SK-N-SH (cell line): ENCODE measurements around the gene SLC24A4. TPM values are rescaled to one million over a fixed set of nuclear protein-coding genes. Genes with fewer than 3 reads are reported as not detected.

ENCODE experiments used
- CTCF ChIA-PET: fragments of 300-600, 350-600 bp; formaldehyde crosslinking; extraction: SDS; loops from one replicate; lab custom pipeline; 2021; lab: Yijun Ruan, JAX
- POLR2A ChIA-PET: fragments of 350-600 bp; sonication (Branson Sonifier 250); formaldehyde crosslinking; extraction: SDS; loops from one replicate; lab custom pipeline; 2020; ENCODE audit warnings: antibody characterized with exemption, inconsistent platforms; lab: Yijun Ruan, JAX
- DNase-seq: peaks from one replicate; pipeline ENCODE4 v3.0.0; 2012
- H2AFZ ChIP-seq: fragments of 200-600 bp; sonication (generic); 2 replicates; pipeline ENCODE4 v1.8.1; 2016; ENCODE audit warnings: antibody characterized with exemption, mild to moderate bottlenecking, low read depth
- H3F3A ChIP-seq: fragments of 200-600 bp; sonication (generic); replicated peaks from 2 replicates; pipeline ENCODE3; 2016; ENCODE audit warnings: antibody characterized with exemption, mild to moderate bottlenecking; ENCODE audit not compliant: insufficient read depth
- H3K27ac ChIP-seq, 2 experiments: fragments of 200-500 bp in 1 of 2; fragments of 200-600 bp in 1 of 2; sonication (Bioruptor generic) in 1 of 2; sonication (generic), shearing (Covaris generic) in 1 of 2; 2 replicates each; pipeline versions ENCODE4 v1.5.1 to v1.6.1; 2014 to 2016; ENCODE audit warnings: low read depth in 2 of 2, inconsistent platforms in 1 of 2, low read length in 1 of 2, mild to moderate bottlenecking in 1 of 2, mixed read lengths in 1 of 2
- H3K27me3 ChIP-seq: fragments of 200-600 bp; sonication (generic), shearing (Covaris generic); 2 replicates; pipeline ENCODE4 v1.6.1; 2016; ENCODE audit warnings: mixed run types; ENCODE audit not compliant: insufficient read depth
- H3K36me3 ChIP-seq, 2 experiments: fragments of 200-500 bp in 1 of 2; fragments of 200-600 bp in 1 of 2; sonication (Bioruptor generic) in 1 of 2; sonication (generic) in 1 of 2; replicated peaks in 1 of 2; 2 replicates each; pipeline versions ENCODE3 to v1.5.1; 2014 to 2016; ENCODE audit warnings: low read length in 1 of 2, mild to moderate bottlenecking in 1 of 2; ENCODE audit not compliant: insufficient read depth in 2 of 2, control insufficient read depth in 1 of 2
- H3K4me1 ChIP-seq, 2 experiments: fragments of 200-500 bp in 1 of 2; fragments of 200-600 bp in 1 of 2; sonication (Bioruptor generic) in 1 of 2; sonication (generic), shearing (Covaris generic) in 1 of 2; 2 replicates each; pipeline versions ENCODE4 v1.5.1 to v1.6.1; 2014 to 2016; ENCODE audit warnings: low read depth in 1 of 2, low read length in 1 of 2, mixed run types in 1 of 2; ENCODE audit not compliant: insufficient read depth in 2 of 2, control insufficient read depth in 1 of 2
- H3K4me2 ChIP-seq: fragments of 200-600 bp; sonication (generic), shearing (Covaris generic); 2 replicates; pipeline ENCODE4 v1.6.1; 2017; ENCODE audit warnings: mixed run types
- H3K4me3 ChIP-seq, 2 experiments: fragments of 200-500 bp in 1 of 2; fragments of 200-600 bp in 1 of 2; sonication (Bioruptor generic) in 1 of 2; sonication (generic), shearing (Covaris generic) in 1 of 2; 2 replicates each; pipeline versions ENCODE4 v1.5.1 to v1.8.1; 2014 to 2016; ENCODE audit warnings: low read depth in 2 of 2, inconsistent platforms in 1 of 2, low read length in 1 of 2, mild to moderate bottlenecking in 1 of 2, mixed read lengths in 1 of 2, moderate library complexity in 1 of 2
- H3K79me2 ChIP-seq: fragments of 200-600 bp; sonication (generic); 2 replicates; pipeline ENCODE4 v1.8.1; 2017; ENCODE audit warnings: mild to moderate bottlenecking; ENCODE audit not compliant: insufficient read depth
- H3K9ac ChIP-seq: fragments of 200-600 bp; sonication (generic); 2 replicates; pipeline ENCODE4 v1.6.1; 2017; ENCODE audit warnings: mixed run types
- H3K9me2 ChIP-seq: fragments of 200-600 bp; sonication (generic); 2 replicates; pipeline ENCODE4 v1.6.1; 2017; ENCODE audit warnings: mixed run types
- H3K9me3 ChIP-seq: fragments of 200-600 bp; sonication (generic); 2 replicates; pipeline ENCODE4 v1.6.1; 2017; ENCODE audit warnings: mixed run types, mild to moderate bottlenecking, moderate library complexity
- H4K20me1 ChIP-seq: fragments of 200-600 bp; sonication (generic); 2 replicates; pipeline ENCODE4 v1.6.1; 2017; ENCODE audit warnings: mild to moderate bottlenecking, mixed run types; ENCODE audit not compliant: insufficient read depth
- EP300 ChIP-seq, 2 experiments: IDR thresholded peaks; 2 replicates each; pipeline versions ENCODE4 v1.4.0 to v1.6.1; 2012; ENCODE audit warnings: borderline replicate concordance in 1 of 2, low read depth in 1 of 2, low read length in 1 of 2
- FOXJ3 ChIP-seq: sonication (generic); formaldehyde crosslinking; IDR thresholded peaks from 2 replicates; pipeline ENCODE4 v1.5.1; 2020; ENCODE audit warnings: mild to moderate bottlenecking, missing genetic modification reagents
- POLR2AphosphoS5 ChIP-seq: IDR thresholded peaks from 2 replicates; pipeline ENCODE4 v1.6.1; 2012; ENCODE audit warnings: low read depth, low read length
- SIN3A ChIP-seq: IDR thresholded peaks from 2 replicates; pipeline ENCODE4 v1.6.1; 2012; ENCODE audit warnings: low read depth, mild to moderate bottlenecking, low read length, moderate library complexity, borderline replicate concordance
- TEAD4 ChIP-seq: IDR thresholded peaks from 2 replicates; pipeline ENCODE4 v1.4.0; 2012; ENCODE audit warnings: mild to moderate bottlenecking, borderline replicate concordance; ENCODE audit not compliant: insufficient read depth
- YY1 ChIP-seq: IDR thresholded peaks from 2 replicates; pipeline ENCODE4 v1.4.0; 2012; ENCODE audit warnings: low read depth, mild to moderate bottlenecking
- WGBS: methylation state at CpG from one replicate; pipeline ENCODE4 v1.1.6; 2017; ENCODE audit warnings: low lambda C conversion rate; 5-methylcytosine and 5-hydroxymethylcytosine counted together
- polyA plus RNA-seq, 3 experiments: library from polyadenylated mRNA; depleted of rRNA; stranded (reverse); fragments of >200 nt; gene quantifications; 2 replicates each; pipeline ENCODE4 v1.2.3, GENCODE V29; 2012
- TF ChIP-seq, protein P1 (sequence below): IDR thresholded peaks from 2 replicates; pipeline ENCODE4 v1.4.0; 2012; ENCODE audit warnings: low read depth, borderline replicate concordance
- TF ChIP-seq, protein P2 (sequence below): fragments of 200-600 bp; sonication (generic); IDR thresholded peaks from 2 replicates; pipeline ENCODE4 v1.6.1; 2017; ENCODE audit warnings: antibody characterized with exemption, mild to moderate bottlenecking, moderate library complexity

SLC24A4 gene
- polyA plus RNA-seq, 1 of the 3 experiments (the other 2 are of a cell fraction): 0.07 TPM

DNA sequence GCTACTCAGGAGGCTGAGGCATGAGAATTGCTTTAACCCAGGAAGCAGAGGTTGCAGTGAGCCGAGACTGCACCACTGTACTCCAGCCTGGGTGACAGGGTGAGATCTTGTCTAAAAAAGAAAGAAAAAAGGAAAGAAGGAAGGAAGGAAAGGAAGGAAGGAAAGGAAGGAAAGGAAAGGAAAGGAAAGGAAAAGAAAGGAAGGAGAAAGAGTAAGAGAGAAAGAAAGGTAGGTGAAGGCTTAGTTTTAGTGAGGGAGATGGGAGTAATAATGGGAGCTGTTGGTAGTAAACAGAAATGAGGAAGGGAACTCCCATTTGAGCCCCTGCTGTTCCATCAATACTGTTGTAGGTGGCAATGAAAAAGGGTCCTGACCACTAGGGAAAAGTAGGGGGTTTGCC, 28.8 kb downstream of the SLC24A4 start:
- Histone ChIP-seq H3K4me2 (no peak overlapping the region), H3K4me3 (no peak overlapping the region), H3K27me3 (peaks cover 94% of the 10 kb centered on the region), H3K9me2 (no peaks in the 10 kb centered on the region), H4K20me1 (no peaks in the 10 kb centered on the region), H2AFZ (no peak overlapping the region), H3K9ac (no peak overlapping the region), H3K4me1 (no peaks in the 10 kb centered on the region), H3K27ac (no peak overlapping the region), H3F3A (no peaks in the 10 kb centered on the region), H3K9me3 (no peaks in the 10 kb centered on the region), H3K79me2 (no peaks in the 10 kb centered on the region), H3K36me3 (no peaks in the 10 kb centered on the region)
- no peak for TF ChIP-seq YY1
- TF ChIP-seq EP300 (IDR thresholded peaks at IDR 0.05; ENCODE audit: borderline replicate concordance in 1 of 2, low read depth in 1 of 2, low read length in 1 of 2): no peak
- TF ChIP-seq SIN3A: no peak
- ChIA-PET CTCF (interaction anchor here (0.6 kb wide), 1 partner anchor 122 kb away, joined by 3 read pairs; no protein-coding TSS in a partner anchor), POLR2A (no interaction called here)
- WGBS: 0% methylated on average over 1 of the region's 1 CpG
- no peak for DNase-seq

DNA sequence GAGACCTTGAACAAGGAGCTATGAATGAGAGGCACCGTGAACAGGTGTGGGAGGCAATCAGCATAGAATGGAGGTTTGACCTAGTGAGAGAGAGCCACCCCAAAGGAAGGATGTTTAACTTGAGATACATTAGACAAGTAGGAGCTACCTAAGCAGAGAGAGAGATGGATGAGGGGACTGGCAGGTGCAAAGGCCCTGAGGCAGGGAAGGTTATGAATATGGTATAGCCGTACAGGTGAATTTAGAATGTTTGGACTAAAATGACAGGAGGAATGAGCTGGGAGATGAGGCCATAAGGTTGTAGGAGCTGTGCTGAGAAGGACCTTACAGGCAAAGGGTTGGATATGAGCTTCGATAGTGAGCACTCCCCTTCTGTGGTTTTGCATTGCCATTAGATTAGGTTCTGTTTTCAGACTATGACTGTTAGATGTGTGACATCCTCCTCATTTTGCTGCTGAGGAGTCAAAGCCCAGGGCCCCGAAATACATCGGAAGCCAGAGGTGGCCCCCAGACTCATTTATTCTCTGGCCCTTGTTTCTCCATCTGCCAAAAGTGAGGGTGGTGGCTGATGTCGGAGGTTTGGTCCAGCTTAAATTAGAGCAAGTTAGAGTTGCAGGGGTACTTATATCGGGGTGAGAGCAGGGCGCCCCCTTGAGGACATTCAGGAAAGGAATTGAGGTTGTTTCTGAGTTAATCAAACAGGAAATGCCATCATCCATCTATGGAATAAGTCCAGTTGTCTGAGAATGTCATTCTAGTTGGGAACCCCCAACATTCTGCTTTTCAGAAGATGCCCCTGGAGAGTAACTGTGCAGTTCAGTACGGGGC, 29.4 kb downstream of the SLC24A4 start:
- Histone ChIP-seq H2AFZ (no peak overlapping the region), H3K4me2 (no peak overlapping the region), H3K9me2 (no peaks in the 10 kb centered on the region), H3K27me3 (peaks cover 95% of the 10 kb centered on the region), H3K4me3 (no peak overlapping the region; a peak in 1 of 4 replicates), H3K4me1 (no peaks in the 10 kb centered on the region), H3K36me3 (no peaks in the 10 kb centered on the region), H3K9ac (no peak overlapping the region), H4K20me1 (no peaks in the 10 kb centered on the region), H3F3A (no peaks in the 10 kb centered on the region), H3K9me3 (no peaks in the 10 kb centered on the region), H3K27ac (no peak overlapping the region), H3K79me2 (no peaks in the 10 kb centered on the region)
- TF ChIP-seq, protein P1, sequence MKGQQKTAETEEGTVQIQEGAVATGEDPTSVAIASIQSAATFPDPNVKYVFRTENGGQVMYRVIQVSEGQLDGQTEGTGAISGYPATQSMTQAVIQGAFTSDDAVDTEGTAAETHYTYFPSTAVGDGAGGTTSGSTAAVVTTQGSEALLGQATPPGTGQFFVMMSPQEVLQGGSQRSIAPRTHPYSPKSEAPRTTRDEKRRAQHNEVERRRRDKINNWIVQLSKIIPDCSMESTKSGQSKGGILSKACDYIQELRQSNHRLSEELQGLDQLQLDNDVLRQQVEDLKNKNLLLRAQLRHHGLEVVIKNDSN: no peak
- TF ChIP-seq YY1 (no peak), POLR2AphosphoS5 (no peak), FOXJ3 (CRISPR knock-in tag) (no peak), TEAD4 (no peak)
- TF ChIP-seq, protein P2, sequence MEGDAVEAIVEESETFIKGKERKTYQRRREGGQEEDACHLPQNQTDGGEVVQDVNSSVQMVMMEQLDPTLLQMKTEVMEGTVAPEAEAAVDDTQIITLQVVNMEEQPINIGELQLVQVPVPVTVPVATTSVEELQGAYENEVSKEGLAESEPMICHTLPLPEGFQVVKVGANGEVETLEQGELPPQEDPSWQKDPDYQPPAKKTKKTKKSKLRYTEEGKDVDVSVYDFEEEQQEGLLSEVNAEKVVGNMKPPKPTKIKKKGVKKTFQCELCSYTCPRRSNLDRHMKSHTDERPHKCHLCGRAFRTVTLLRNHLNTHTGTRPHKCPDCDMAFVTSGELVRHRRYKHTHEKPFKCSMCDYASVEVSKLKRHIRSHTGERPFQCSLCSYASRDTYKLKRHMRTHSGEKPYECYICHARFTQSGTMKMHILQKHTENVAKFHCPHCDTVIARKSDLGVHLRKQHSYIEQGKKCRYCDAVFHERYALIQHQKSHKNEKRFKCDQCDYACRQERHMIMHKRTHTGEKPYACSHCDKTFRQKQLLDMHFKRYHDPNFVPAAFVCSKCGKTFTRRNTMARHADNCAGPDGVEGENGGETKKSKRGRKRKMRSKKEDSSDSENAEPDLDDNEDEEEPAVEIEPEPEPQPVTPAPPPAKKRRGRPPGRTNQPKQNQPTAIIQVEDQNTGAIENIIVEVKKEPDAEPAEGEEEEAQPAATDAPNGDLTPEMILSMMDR: peak; percentile 53
- ChIA-PET CTCF (interaction anchor here (0.7 kb wide), 1 partner anchor 869 kb away, joined by 3 read pairs; no protein-coding TSS in a partner anchor), POLR2A (no interaction called here)
- no peak for DNase-seq
- WGBS: 3% methylated on average over 9 of the region's 9 CpGs
